Activated CD8-positive, alpha-beta memory T cell treated with anti-CD3 and anti-CD28 coated beads, Interleukin-2, amount 50 U/mL, for 4 hours (primary cell): ENCODE data around the gene PEAK1.
A peak's percentile ranks its signal among the peaks of the same experiment; 100 is the strongest.

Source experiments
- DNase-seq: peaks from one replicate; pipeline ENCODE4 v3.0.0-alpha.2; 2020

PEAK1 gene, protein sequence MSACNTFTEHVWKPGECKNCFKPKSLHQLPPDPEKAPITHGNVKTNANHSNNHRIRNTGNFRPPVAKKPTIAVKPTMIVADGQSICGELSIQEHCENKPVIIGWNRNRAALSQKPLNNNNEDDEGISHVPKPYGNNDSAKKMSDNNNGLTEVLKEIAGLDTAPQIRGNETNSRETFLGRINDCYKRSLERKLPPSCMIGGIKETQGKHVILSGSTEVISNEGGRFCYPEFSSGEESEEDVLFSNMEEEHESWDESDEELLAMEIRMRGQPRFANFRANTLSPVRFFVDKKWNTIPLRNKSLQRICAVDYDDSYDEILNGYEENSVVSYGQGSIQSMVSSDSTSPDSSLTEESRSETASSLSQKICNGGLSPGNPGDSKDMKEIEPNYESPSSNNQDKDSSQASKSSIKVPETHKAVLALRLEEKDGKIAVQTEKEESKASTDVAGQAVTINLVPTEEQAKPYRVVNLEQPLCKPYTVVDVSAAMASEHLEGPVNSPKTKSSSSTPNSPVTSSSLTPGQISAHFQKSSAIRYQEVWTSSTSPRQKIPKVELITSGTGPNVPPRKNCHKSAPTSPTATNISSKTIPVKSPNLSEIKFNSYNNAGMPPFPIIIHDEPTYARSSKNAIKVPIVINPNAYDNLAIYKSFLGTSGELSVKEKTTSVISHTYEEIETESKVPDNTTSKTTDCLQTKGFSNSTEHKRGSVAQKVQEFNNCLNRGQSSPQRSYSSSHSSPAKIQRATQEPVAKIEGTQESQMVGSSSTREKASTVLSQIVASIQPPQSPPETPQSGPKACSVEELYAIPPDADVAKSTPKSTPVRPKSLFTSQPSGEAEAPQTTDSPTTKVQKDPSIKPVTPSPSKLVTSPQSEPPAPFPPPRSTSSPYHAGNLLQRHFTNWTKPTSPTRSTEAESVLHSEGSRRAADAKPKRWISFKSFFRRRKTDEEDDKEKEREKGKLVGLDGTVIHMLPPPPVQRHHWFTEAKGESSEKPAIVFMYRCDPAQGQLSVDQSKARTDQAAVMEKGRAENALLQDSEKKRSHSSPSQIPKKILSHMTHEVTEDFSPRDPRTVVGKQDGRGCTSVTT (N-terminal part only)

DNA sequence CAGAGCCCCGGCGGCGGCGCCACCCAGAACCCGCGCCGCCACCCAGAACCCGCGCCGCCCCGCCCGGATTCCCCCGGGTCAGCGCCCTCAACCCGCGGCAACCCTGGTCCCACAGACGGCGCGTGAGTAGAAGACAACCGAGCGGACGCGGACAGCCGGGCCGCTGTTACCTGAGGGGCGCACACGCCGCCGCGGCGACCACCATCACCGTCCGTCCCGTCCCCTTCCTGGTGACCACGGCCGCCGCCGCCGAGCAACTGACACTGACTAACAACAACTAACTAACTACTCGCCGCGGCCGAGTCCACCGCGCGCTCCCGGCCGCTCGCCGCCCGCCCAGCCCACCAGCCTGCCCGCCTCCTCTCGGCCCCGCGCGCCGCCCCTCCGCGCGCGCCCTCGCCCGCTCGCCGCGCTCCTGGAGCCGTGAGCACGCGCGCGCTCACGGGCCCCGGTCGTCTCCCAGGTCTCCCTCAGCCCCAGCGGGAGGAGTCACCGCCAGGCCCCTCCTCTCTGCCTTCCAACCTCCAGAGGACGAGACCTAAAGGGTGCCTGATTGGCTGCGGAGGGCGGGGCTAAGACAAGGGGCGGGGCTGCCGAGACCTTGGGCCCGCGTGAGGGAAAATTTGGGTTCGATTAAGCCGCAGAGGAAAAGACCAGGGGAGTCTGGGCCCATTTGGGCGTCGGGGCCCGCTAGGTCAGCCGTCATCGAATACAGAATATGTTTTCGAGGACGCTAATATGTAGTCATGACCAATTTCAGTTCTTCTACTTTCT is at the start of gene PEAK1:
Gene PEAK1 (minus strand): TSS at position 269 of the 774 bp plus-strand sequence. CDS start 238,178 bp downstream, outside the sequence.
- DNase-seq, result peak; percentile 100

DNA sequence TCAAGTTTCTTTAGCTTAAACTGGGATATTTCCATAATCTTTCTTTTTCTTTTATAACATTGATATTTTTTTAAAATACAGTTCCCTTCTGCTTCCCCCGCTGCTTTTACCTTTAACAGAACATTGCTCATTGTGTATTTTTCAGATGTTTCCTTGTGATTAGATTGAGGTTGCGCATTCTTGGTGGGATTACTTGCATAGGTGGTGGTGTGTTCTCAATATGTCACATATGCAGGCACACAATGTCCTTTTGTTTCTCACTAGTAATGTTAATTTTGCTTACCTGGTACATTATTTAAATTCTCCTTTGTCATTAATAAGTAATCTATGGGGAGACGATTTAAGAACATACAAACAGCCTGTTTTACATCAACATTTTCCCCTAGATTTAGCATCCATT is 49.0 kb upstream of the PEAK1 start:
- DNase-seq, result no peak

DNA sequence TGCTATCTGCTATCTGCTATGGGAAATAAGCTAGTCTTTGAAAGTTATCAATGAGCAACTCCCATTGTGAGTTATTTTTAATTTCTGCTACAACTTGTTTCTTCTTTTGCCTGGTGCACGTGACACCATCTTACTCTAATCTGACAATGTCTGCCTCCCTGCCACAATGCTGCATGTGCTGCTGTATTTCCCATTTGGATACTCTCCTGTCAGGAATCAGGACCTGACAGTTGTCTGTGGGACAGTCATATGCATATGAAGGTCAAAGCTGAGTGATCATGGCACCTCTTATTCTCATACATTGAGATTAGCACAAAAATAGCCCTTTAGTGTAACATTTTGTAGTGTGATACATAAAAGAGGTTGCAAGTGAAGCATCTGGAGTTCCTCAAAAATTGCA is 46.6 kb upstream of the PEAK1 start:
- no peak for DNase-seq

DNA sequence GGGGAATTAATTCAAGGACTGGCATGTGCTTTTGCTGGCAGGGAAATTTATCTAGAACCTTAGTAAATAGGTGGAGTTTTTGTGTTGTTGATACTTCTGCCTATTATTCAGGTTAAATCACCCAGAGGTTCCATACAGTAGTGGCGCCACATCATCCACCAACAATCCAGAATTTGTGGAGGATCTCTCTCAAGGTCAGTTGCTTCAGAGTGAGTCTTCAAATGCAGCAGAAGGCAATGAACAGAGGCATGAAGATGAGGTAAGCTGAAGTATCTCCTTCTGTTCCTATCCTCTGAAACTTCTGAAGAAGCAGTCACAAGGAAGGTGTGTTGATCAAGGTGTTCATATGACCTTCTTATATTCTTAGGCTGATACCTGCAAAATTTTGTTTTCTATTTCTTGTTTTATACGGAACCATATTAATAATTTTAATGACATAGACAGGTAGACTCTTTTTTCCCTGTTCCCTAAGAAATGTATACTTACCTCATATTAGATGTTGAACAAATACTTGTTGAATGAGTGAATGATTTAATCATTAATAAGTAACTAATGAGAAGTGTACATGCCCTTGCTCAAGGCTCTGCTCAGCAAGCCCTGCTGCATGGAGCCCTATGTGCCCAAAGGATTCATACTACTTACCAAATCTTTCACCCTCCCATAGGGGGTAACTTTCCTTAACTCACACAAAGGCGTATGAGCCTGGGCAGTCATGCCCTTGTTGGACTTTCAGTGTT is 44.4 kb upstream of the PEAK1 start:
- no peak for DNase-seq

DNA sequence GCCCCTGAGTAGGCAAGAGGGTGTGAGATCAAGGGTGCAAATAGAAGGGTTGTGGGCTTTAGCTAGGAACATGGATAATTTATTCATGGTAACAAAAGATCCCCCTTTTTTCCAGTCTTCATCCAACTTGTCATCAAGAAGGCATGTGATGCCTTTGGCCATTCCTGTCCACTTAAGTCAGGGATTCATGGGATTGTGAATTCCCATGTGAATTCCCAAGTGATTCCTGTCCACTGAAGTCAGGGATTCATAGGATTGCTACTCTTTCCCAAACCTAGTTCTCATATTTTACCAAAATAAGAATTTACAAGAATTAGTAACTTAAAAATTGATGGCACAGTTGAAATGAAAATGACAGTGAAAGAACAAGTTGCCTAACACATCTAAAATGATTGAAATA is 41.6 kb upstream of the PEAK1 start:
- DNase-seq, result no peak

DNA sequence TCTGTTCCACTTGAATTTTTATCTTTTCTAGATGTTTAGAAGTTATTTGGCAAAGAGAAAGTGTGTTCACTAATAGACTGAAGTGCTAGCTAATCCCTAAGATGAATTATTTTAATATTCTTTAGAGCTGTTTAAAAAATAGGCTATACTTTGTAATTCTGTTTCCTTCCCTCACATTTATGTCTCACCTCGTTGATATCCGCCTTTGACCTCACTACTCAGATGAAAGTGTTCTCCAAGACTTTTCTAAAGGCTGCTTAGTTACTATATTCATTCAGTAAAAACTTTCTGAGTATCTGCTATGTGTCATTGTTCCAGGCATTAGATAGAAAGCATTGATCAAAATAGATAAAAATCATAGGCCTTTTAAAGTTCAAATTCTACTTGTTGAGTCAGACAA is 39.1 kb upstream of the PEAK1 start:
- DNase-seq, result no peak

DNA sequence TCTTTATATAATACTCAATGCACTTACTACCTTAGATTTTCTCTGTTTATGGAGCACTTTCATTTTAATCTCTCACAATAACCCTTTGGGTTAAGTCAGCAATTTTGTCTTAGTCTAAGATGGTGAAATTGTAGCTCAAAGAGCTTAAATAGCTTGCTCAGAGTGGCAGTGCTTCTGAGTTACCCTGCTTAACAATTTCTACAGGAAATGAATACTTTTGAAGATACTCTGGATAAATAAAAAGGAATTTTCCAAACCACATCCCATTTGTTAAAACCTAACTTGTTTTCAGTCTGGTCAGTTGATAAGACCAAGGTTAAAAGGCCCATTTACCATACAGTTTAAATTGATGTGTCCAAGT is 38.0 kb upstream of the PEAK1 start:
- DNase-seq, result no peak

DNA sequence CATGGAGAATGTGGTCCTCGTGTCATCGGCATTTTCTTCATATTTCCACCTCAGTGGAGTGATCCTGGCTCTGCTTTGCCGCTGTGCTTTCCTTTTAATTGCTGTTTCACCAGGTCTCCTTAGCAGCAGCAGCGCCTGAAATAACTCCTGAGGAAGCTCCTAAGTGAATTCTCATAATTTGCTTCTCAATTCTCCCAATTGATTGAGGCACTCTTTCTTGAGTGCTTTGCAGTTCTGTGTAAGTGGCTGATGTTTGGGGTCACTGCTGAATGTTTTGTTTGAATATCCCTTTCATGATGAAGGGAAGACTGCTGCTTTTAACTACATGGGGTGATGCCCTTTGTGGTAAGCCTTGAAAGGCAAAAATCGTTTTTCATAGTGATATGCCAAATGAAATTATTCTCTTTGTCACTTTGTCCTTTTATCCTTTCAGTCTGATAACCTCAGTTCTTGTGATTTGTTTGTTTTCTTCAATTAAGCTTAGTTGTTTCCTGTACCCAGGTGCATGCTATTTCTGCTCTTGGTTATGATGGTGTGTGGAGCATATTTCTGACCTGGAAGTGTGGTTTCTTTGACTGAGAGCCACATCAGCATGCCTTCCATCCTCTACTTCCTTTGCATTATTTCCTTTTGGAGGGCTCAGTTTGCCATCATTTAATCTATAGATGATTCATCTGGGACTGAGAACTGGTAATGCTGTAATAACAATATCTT is 37.4 kb upstream of the PEAK1 start:
- DNase-seq, result no peak

DNA sequence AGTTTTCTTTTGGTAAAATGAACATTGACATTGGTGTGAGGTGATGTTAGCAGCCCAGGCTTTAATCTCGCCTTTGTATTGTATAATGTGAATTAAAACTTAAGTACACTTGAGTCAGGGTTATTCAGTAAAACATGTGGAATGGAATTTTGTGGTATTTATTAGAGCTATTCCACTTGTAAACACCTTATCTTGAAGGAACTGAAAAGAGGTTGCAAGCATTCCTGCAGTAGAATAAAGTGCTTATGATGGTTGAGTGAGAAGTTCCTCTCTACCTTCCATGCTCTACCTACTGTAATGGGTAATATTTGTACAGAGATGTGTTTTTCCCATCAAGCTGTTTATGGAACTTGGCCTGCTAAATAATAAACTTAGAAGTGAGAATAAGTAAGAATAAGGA is 36.8 kb upstream of the PEAK1 start:
- DNase-seq, result no peak

DNA sequence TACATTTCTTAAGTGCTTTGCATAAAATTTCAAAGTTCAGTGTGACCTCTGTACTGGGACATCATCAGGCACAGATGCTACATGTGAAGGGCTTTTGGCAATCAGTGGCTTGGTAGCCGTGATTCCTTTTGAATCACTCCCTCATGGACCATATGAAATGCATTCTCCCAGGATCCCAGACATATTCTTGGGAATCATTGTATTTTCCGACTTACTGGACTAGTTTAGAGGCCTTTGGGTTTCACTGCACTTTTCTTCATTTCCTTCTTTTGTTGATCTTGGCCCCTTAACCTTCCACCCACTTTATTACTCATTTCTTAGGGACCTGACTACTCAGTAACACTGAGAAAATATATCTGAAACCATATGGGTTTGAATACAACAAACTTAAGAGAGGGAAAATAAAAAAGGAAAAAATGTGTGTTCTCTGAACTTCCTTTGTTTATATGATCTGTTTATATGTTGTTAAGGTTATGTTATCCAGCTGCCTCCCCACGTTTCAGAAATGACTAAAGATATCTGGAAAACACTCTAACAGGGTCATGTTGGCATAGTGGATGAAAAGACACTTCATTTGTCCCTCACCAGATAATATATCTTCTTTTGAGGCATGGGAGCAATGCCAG is 35.9 kb upstream of the PEAK1 start:
- no peak for DNase-seq

DNA sequence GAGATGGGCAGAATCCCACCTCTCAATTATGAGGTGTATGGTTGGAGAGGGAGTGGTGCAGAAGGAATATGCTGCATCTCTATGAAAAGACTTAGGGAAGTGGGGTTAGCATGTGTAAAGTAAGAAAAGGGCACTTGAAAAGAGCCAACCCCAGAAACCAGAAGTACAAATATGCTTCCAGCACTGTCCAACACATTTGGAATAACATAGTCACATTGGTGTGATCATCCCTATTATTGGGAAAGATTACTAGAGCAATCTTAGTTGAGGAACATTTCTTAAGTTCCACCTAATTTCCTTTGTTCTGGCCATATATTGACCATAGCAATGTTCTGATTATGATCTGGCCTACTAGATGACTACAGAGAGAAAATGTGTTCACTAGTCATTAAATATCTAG is 35.0 kb upstream of the PEAK1 start:
- DNase-seq, result no peak

DNA sequence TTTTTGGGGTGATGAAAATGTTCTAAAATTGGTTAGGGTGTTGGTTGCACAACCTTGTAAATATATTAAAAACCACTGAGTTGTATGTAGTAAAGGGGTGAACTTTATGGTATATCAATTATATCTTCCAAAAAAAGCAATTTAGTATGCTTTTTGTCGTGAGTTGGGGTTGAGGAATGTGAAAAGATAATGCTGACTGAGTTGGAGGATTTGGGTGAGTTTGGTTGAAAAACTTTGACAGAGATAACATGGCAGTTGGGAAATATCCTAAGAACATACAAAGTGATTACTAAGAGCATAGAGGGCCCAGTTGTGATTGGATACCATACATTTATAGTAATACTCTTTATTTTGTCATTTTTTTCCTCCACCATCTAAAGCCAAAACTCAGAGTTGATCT is 34.4 kb upstream of the PEAK1 start:
- DNase-seq, result no peak

DNA sequence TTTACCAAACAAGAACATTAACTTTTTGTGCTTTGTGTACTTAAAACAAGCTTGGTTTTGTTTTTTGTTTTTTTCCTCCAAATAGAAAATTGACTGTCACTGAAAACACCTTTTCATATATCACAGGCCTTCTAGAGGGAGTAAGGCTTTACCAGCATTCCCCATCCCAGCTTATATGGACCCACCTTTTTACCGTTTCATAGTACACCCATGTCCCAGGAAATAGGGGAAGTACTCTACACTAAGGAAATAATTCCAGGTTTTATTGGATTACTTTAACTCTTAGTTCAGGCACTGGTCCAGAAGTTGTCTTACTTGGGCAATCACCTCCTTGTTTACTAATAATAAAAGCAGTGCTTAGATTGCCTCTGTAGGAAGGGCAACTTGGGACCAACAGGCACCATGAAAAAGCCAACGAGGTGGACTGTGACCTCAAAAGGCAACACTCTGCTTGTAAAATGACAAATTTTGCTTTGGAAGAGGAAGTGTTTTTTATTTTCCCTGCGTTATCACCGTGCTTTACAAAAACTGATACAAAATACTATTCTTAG is 27.0 kb upstream of the PEAK1 start:
- DNase-seq, result no peak

DNA sequence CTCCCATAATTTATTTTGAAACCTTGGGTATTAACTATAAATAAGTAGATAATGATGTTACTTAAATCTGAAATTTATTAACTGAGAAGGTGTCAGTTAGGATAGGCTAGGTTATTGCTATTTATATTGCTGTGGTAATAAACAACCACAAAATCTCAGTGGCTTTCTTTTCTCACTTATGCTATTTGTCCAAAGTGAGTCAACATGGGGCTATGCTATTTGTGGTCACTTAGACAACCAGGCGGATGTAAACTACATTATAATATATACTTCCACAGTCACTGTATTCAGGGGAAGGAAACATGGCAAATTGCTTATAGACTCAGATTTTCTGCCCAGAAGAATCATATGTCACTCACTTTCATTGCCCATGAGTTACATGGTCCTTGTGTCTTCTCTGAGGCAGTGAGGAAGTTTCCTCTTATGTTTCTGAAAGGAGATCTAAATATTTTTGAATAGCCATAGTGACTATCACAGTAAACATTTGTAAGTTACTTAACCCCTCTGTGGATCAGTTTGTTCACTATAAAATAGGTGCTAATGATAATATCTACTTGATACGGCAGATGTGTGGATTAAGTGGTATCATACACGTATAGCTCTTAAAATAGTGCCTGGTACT is 20.6 kb upstream of the PEAK1 start:
- DNase-seq, result no peak

DNA sequence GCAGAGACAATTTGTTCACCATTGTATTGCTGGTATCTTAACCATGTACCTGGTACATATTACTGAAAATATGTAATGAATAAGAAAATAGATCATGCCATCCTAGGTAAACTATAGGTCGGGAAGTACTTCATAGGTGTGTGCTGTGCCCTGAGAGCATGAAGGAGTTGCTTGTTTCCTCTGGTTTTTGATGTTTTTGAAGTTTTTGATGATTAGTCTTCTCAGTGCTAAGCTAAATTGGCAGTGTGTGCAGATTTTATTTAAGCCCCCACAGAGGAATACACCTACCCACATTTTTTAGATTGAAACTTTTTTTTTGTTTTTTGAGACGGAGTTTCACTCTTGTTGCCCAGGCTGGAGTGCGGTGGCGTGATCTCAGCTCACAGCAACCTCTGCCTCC is 17.4 kb upstream of the PEAK1 start:
- no peak for DNase-seq

DNA sequence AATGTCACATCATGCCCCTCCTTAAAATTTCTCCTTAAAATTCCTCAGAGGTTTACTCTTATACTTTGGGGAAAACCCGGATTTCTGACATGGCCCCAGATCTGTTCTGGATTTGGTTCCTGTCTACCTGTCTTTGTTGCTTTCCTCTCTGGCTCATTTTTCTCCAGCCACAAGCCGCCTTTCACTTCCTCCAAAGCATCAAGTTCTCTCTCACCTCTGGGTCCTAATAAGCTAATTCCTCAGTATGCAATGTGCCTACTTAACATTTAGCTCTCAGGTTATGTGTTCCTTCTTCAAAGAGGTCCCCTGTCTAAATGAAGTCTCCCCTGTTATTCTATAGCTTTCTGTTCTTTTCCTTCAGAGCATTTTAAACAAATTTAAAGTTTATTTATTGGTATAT is 16.9 kb upstream of the PEAK1 start:
- no peak for DNase-seq

DNA sequence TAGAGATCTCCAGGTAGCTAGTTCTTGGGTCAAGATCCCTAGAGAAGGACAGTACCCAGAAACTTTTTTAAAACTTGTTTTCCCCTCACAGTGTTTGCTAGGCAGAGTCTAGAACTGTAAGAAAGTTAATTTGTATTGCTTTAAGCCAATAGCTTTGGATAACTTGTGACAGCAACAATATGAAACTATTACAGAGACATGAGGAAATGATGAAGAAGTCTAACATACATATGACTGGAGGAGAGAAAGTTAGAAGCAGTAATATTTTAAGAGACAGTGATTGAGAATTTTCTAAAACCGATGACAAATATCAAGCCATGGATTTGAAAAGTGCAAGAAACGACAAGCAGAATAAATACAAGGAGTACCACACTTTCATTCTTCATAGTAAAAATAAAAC is 10.7 kb upstream of the PEAK1 start:
- no peak for DNase-seq

DNA sequence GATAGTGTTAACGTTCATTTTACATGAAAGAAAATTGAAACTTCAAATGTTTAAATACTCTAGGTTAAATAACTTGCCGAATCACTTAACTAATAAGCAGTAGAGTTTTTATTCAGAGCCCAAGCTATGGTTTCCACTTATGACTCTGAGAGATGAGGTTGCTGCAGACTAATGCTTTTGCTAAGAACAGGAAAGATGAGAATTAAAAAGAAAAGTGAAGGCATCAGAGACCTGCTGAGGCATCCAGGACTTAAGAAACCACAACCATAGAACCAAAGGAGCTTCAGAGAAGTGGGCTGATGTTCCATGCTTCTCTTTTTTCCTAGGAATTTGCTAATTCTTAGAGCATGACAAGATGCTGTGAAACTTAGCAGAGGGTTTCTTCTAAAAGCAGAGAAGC is 10.3 kb upstream of the PEAK1 start:
- no peak for DNase-seq

DNA sequence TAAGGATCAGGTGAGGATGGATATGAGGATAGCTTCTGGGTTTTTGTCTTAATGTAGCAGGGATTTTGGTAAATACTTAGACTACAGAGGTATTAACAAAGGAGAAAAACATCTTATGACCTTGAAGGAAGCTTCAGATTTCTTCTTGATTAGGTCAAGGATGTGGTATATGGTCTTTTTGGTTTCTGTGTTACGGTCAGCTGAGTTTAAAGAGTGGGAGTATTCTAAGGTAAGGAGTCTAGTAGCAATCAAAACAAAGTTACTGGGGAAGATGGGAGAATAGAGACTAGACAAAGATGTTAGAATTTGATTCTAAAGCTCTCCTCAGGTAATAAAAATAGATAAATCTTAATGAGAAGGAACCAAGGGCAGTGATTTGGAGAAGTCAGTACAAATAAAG is 7.0 kb upstream of the PEAK1 start:
- DNase-seq, result no peak

DNA sequence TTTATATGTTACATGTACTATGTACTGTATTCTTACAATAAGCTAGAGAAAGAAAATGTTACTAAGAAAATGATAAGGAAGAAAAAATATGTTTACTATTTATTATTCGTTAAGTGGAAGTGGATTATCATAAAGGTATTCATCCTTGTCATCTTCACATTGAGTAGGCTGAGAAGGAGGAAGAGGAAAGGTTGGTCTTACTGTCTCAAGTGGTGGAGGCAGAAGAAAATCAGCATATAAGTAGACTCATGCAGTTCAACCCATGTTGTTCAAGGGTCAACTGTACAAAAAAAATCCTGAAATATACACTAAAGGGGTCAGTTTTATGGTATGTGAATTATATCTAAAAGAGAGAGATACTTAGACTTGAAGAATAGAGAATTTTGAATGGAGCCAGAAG is 6.5 kb upstream of the PEAK1 start:
- DNase-seq, result no peak
